ENCODE measurements around the gene CROCC2. TPM values are rescaled to one million over a fixed set of nuclear protein-coding genes. Genes with fewer than 3 reads are reported as not detected.

CROCC2 gene
- total and polyA plus RNA-seq, 2 of the 13 experiments (the other 11 are each of a cell fraction or from before 2014, with no cell fraction given), result not detected

DNA sequence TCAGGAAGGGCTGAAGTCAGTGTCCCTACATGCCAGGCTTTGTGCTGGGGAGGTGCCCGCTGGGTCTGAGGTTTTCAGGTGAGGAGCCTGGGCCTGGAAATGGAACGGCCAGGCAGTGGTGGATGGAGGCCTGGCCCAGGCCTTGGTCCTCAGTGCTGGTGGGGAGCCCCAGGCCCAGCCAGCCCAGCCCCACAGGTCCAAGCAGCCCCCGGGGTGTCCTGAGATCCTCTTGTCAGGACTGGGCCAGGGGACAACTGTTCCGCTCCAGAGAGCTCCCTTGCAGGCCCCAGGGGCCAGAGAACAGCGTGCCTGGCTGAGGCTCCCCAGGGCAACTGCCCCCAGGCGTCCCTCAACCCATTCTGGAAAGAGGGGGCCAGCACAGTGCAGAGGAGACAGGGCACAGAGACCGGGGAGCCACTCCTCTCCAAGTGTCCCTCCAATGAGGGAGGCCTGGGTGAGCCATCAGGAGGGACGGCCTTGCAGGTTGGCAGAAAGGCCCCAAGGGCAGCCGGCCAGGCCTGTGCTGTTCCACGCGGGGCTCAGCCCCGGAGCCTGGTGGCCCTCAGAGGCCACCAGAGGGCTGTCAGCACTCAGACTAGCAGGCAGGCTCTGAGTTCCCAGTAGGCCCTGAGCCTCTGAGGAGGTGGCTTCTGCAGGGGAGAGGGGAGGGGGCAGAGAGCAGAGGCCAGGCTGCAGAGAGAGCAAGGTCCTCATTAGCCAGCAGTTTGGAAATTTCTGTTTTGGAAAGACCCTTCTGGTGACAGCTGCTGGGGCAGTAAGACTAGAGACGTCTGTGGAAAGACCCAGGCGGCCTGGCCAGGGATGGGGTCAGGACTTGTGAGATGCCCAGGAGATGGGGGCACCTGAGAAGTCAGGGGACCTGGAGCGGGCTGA lies 62.8 kb downstream of the CROCC2 start (continued):
- TF ChIP-seq, protein P1, sequence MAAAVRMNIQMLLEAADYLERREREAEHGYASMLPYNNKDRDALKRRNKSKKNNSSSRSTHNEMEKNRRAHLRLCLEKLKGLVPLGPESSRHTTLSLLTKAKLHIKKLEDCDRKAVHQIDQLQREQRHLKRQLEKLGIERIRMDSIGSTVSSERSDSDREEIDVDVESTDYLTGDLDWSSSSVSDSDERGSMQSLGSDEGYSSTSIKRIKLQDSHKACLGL (CRISPR knock-in tag; IDR thresholded peaks at IDR 0.05), result no peak
- TF ChIP-seq ASH2L (IDR thresholded peaks at IDR 0.05; ENCODE audit: insufficient read length, low read depth, low read length), result peak; percentile 37
- no peak for TF ChIP-seq HOXD1 (CRISPR knock-in tag; IDR thresholded peaks at IDR 0.05)
- no peak for TF ChIP-seq ZNF251 (CRISPR knock-in tag; IDR thresholded peaks at IDR 0.05)
- no peak for TF ChIP-seq ZNF280D (CRISPR knock-in tag; IDR thresholded peaks at IDR 0.05)
- TF ChIP-seq GTF3A (CRISPR knock-in tag; conservative IDR thresholded peaks at IDR 0.05), result peak; percentile 36; the same call in 1 of the 2 replicates
- TF ChIP-seq ZNF260 (CRISPR knock-in tag; IDR thresholded peaks at IDR 0.05; ENCODE audit: borderline replicate concordance, low read depth), result no peak
- TF ChIP-seq FOSL1 (CRISPR knock-in tag; IDR thresholded peaks at IDR 0.05; ENCODE audit: borderline replicate concordance), result no peak
- no peak for TF ChIP-seq ZSCAN12 (CRISPR knock-in tag; IDR thresholded peaks at IDR 0.05)
- peak; percentile 76; the same call in 1 of the 2 replicates for TF ChIP-seq HNF4G (IDR thresholded peaks at IDR 0.05; ENCODE audit: borderline replicate concordance, low read depth, low read length)
- peak; percentile 53; the same call in 1 of the 2 replicates for TF ChIP-seq HNF4G (CRISPR knock-in tag; IDR thresholded peaks at IDR 0.05; ENCODE audit: borderline replicate concordance, low read depth)
- peak; percentile 41; the same call in 1 of the 2 replicates for TF ChIP-seq NR2C2 (CRISPR knock-in tag; IDR thresholded peaks at IDR 0.05; ENCODE audit: borderline replicate concordance)
- no peak for TF ChIP-seq ZNF563 (CRISPR knock-in tag; IDR thresholded peaks at IDR 0.05)
- TF ChIP-seq NCOA1 (CRISPR knock-in tag; IDR thresholded peaks at IDR 0.05), result no peak
- TF ChIP-seq ZBTB34 (CRISPR knock-in tag; IDR thresholded peaks at IDR 0.05), result no peak
- TF ChIP-seq NCOR1 (IDR thresholded peaks at IDR 0.05; ENCODE audit: borderline replicate concordance, low read length), result 0 out of 2 replicates have a peak, but pooled peaks have one; percentile 17
- TF ChIP-seq BRF2 (CRISPR knock-in tag; IDR thresholded peaks at IDR 0.05), result no peak

Measured in HepG2 (cell line).